KOPT-K1 (cell line): ENCODE data around the gene PRKG1.

Experiments used
- H3K27ac ChIP-seq: fragments of 200-600 bp; sonication (generic); 2 replicates; pipeline ENCODE4 v1.5.1; 2016; ENCODE audit warnings: antibody characterized with exemption, mild to moderate bottlenecking, low read depth, low read length; ENCODE audit not compliant: poor library complexity, severe bottlenecking
- H3K36me3 ChIP-seq: fragments of 200-600 bp; sonication (generic); 2 replicates; pipeline ENCODE4 v1.5.1; 2017; ENCODE audit warnings: antibody characterized with exemption, mild to moderate bottlenecking, low read length, moderate library complexity; ENCODE audit not compliant: insufficient read depth
- H3K9me3 ChIP-seq: fragments of 200-600 bp; sonication (generic); 2 replicates; pipeline ENCODE4 v1.5.1; 2017; ENCODE audit warnings: antibody characterized with exemption, low read length, mild to moderate bottlenecking; ENCODE audit not compliant: insufficient read depth, poor library complexity, severe bottlenecking

PRKG1 gene

GRCh38 chr10:51918440-51918839, 844.2 kb downstream of the PRKG1 start:
- Histone ChIP-seq H3K36me3 (no peaks in the 10 kb centered on the region), H3K27ac (no peak overlapping the region), H3K9me3 (no peaks in the 10 kb centered on the region)

- H3K27ac ChIP-seq = no peak overlapping the region
- no peaks in the 10 kb centered on the region for H3K36me3 ChIP-seq
- H3K9me3 ChIP-seq = no peaks in the 10 kb centered on the region
Observed at GRCh38 chr10:51918884-51919325, 844.6 kb downstream of the PRKG1 start.

- Histone ChIP-seq H3K27ac (no peak overlapping the region), H3K9me3 (no peaks in the 10 kb centered on the region), H3K36me3 (no peaks in the 10 kb centered on the region)
Observed at GRCh38 chr10:51920672-51921071, 846.4 kb downstream of the PRKG1 start.

GRCh38 chr10:51924359-51924758, 850.1 kb downstream of the PRKG1 start:
- no peaks in the 10 kb centered on the region for H3K9me3 ChIP-seq
- H3K27ac ChIP-seq = no peak overlapping the region
- H3K36me3 ChIP-seq = no peaks in the 10 kb centered on the region

GRCh38 chr10:51926337-51926736, 852.0 kb downstream of the PRKG1 start:
- no peaks in the 10 kb centered on the region for H3K36me3 ChIP-seq
- no peaks in the 10 kb centered on the region for H3K9me3 ChIP-seq
- H3K27ac ChIP-seq = no peak overlapping the region

- Histone ChIP-seq H3K36me3 (no peaks in the 10 kb centered on the region), H3K27ac (no peak overlapping the region), H3K9me3 (no peaks in the 10 kb centered on the region)
Observed at GRCh38 chr10:51928162-51928561, 853.9 kb downstream of the PRKG1 start.

- no peaks in the 10 kb centered on the region for H3K9me3 ChIP-seq
- no peaks in the 10 kb centered on the region for H3K36me3 ChIP-seq
- no peak overlapping the region for H3K27ac ChIP-seq
Observed at GRCh38 chr10:51932530-51932929, 858.2 kb downstream of the PRKG1 start.

GRCh38 chr10:51934373-51934772, 860.1 kb downstream of the PRKG1 start:
- no peak overlapping the region for H3K27ac ChIP-seq
- no peaks in the 10 kb centered on the region for H3K9me3 ChIP-seq
- H3K36me3 ChIP-seq = no peaks in the 10 kb centered on the region

GRCh38 chr10:51935341-51935740, 861.1 kb downstream of the PRKG1 start:
- H3K27ac ChIP-seq = no peak overlapping the region
- no peaks in the 10 kb centered on the region for H3K9me3 ChIP-seq
- H3K36me3 ChIP-seq = no peaks in the 10 kb centered on the region

- Histone ChIP-seq H3K27ac (no peak overlapping the region), H3K9me3 (no peaks in the 10 kb centered on the region), H3K36me3 (no peaks in the 10 kb centered on the region)
Observed at GRCh38 chr10:51937308-51938140, 863.2 kb downstream of the PRKG1 start.

GRCh38 chr10:51950371-51950995, 876.2 kb downstream of the PRKG1 start:
- H3K27ac ChIP-seq = no peak overlapping the region
- H3K36me3 ChIP-seq = no peaks in the 10 kb centered on the region
- no peaks in the 10 kb centered on the region for H3K9me3 ChIP-seq

GRCh38 chr10:51950996-51951555, 876.8 kb downstream of the PRKG1 start:
- no peaks in the 10 kb centered on the region for H3K9me3 ChIP-seq
- no peaks in the 10 kb centered on the region for H3K36me3 ChIP-seq
- no peak overlapping the region for H3K27ac ChIP-seq

- Histone ChIP-seq H3K36me3 (no peaks in the 10 kb centered on the region), H3K9me3 (no peaks in the 10 kb centered on the region), H3K27ac (no peak overlapping the region)
Observed at GRCh38 chr10:51951601-51952000, 877.3 kb downstream of the PRKG1 start.

GRCh38 chr10:51952056-51952455, 877.8 kb downstream of the PRKG1 start:
- Histone ChIP-seq H3K9me3 (no peaks in the 10 kb centered on the region), H3K27ac (no peak overlapping the region), H3K36me3 (no peaks in the 10 kb centered on the region)

- Histone ChIP-seq H3K9me3 (no peaks in the 10 kb centered on the region), H3K27ac (no peak overlapping the region), H3K36me3 (no peaks in the 10 kb centered on the region)
Observed at GRCh38 chr10:51955696-51956095, 881.4 kb downstream of the PRKG1 start.
